Heart left ventricle (tissue), 16 donors: ENCODE measurements around the gene PLXNB1. TPM values are rescaled to one million over a fixed set of nuclear protein-coding genes. Genes with fewer than 3 reads are reported as not detected.

Source experiments
- ATAC-seq, 4 donors: fragments of 200-7000 bp; cut with Tn5 transposase; one replicate each; pipeline ENCODE4 v1.9.1; 2020 to 2022; ENCODE audit warnings: moderate library complexity in 4 of 4, mild to moderate bottlenecking in 3 of 4, moderate number of reproducible peaks in 1 of 4
- DNase-seq, 5 donors: peaks; one replicate each; pipeline ENCODE4 v3.0.0-alpha.2; 2020
- H3K27ac ChIP-seq, 12 donors: fragments of 200-600 bp; sonication (generic) in 4 of 12; one replicate each; pipeline versions ENCODE4 v1.5.0 to v1.8.0; 2016 to 2022; ENCODE audit warnings: mild to moderate bottlenecking in 2 of 12
- H3K27me3 ChIP-seq, 9 donors: fragments of 200-600 bp; sonication (generic) in 2 of 9; one replicate each; pipeline versions ENCODE4 v1.5.1 to v1.8.0; 2016 to 2022; ENCODE audit warnings: mild to moderate bottlenecking in 3 of 9
- H3K36me3 ChIP-seq, 9 donors: fragments of 200-600 bp; sonication (generic) in 2 of 9; one replicate each; pipeline versions ENCODE4 v1.5.0 to v1.8.0; 2018 to 2022; ENCODE audit warnings: mild to moderate bottlenecking in 2 of 9
- H3K4me1 ChIP-seq, 12 donors: fragments of 200-600 bp; sonication (generic) in 4 of 12; one replicate each; pipeline versions ENCODE4 v1.5.0 to v1.8.0; 2016 to 2022; ENCODE audit warnings: mild to moderate bottlenecking in 3 of 12
- H3K4me3 ChIP-seq, 12 donors: fragments of 200-600 bp; sonication (generic) in 4 of 12; one replicate each; pipeline versions ENCODE4 v1.5.0 to v1.8.0; 2017 to 2022; ENCODE audit warnings: mild to moderate bottlenecking in 9 of 12, moderate library complexity in 4 of 12
- H3K9me3 ChIP-seq, 12 donors: fragments of 200-600 bp; sonication (generic) in 4 of 12; one replicate each; pipeline versions ENCODE4 v1.5.0 to v1.8.0; 2016 to 2022; ENCODE audit warnings: mild to moderate bottlenecking in 1 of 12
- POLR2A ChIP-seq, 2 donors: fragments of 450-650 bp; IDR thresholded peaks; one replicate each; pipeline ENCODE4 v1.6.1; 2017; ENCODE audit warnings: antibody characterized with exemption in 2 of 2, mild to moderate bottlenecking in 2 of 2, moderate library complexity in 2 of 2
- WGBS, 4 donors: extraction: QIAGEN DNeasy Blood & Tissue Kit in 2 of 4; methylation state at CpG; one replicate each; pipeline versions ENCODE4 v1.1.5 to v1.1.7; 2013 to 2018; 5-methylcytosine and 5-hydroxymethylcytosine counted together
- intact Hi-C, 10 donors: fragments of 100-400 bp; cut with DNase I; formaldehyde crosslinking; loops; one replicate each; pipeline versions ENCODE4 v1.11.1 to v1.14.2; 2022
- polyA plus RNA-seq, 2 donors: library from polyadenylated mRNA; stranded (reverse); fragments of 200-250 nt; gene quantifications; one replicate each; pipeline ENCODE4 v1.2.3, GENCODE V29; 2013
- total RNA-seq, 9 donors: library from RNA; depleted of rRNA in 2 of 9; stranded (reverse); fragments of >200 nt in 2 of 9; fragmentation: NEBNext Ultra II Directional in 3 of 9; extraction: Animal tissue kit (Norgen Biotek cat#: 25700) in 3 of 9; gene quantifications; one replicate each; pipeline versions ENCODE4 v1.1.0 to v1.2.4, GENCODE V29; 2016 to 2023
- TF ChIP-seq, protein P1 (sequence below), 12 donors: fragments of 200-600 bp; sonication (generic) in 4 of 12; IDR thresholded peaks; one replicate each; pipeline versions ENCODE4 v1.5.0 to v1.8.0; 2018 to 2022; ENCODE audit warnings: antibody characterized with exemption in 12 of 12, mild to moderate bottlenecking in 5 of 12
- donor health status: ischemic (EF 13 %, LVEDD 7.1; RV severe dilation, severe dysfunction).
- donor health status: healthy with polysubstance abuse.
- donor health status: DM: no; HTN: yes; CAD: no.
- donor health status: DM: no; HTN: no; CAD: no.
- donor health status: ischemic (EF 25% LVEDD 6.9; RV normal size, moderate dysfunction).
- donor health status: ischemic (EF 25% LVEDD 5.7; RV mildly dilated, moderate dysfunction).
- donor health status: healthy.
- donor health status: DM: yes; HTN: yes; CAD: no.
- donor health status: ischemic (EF 35%, LVEDD 5.7; RV mildly dilated, moderate dysfunction).
- donor health status: nonischemic (EF 11% LVEDD 7.7; RV severe dilation, severe dysfunction).
- donor health status: DM: yes; HTN: yes; CAD: no.
- donor health status: PGD.
- donor health status: ischemic (EF 29% LVEDD 5.4; RV normal size, mild dysfunction).
- donor health status: nonischemic (EF 23%, LVEDD 6.1; RV moderate dilation, normal function).

The PLXNB1 gene
- total and polyA plus RNA-seq, 11 donors: 28.0 to 71.8 (median 46.4) TPM

DNA sequence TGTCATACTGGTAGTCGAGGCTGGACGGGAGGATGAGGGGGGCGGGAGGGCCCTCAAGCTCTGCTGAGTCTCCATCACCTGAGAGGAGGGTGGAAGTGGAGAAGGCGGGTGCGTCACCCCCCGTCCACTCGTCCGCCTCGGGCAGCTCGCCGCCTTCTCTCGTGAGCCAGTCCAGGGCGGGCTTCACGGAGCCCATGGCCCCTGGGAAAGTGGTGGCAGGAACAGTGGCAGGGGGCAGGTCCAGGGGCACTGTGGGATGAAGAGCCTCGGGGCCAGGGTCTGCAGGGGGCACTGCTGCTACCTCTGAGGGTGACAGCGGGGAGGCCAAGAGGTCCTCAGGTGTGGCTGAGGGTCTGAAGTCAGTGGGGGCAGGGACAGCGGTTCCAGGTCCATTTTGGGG, 10.3 kb downstream of the PLXNB1 start:
- TF ChIP-seq POLR2A (IDR thresholded peaks at IDR 0.05): no peak
- TF ChIP-seq, protein P1, sequence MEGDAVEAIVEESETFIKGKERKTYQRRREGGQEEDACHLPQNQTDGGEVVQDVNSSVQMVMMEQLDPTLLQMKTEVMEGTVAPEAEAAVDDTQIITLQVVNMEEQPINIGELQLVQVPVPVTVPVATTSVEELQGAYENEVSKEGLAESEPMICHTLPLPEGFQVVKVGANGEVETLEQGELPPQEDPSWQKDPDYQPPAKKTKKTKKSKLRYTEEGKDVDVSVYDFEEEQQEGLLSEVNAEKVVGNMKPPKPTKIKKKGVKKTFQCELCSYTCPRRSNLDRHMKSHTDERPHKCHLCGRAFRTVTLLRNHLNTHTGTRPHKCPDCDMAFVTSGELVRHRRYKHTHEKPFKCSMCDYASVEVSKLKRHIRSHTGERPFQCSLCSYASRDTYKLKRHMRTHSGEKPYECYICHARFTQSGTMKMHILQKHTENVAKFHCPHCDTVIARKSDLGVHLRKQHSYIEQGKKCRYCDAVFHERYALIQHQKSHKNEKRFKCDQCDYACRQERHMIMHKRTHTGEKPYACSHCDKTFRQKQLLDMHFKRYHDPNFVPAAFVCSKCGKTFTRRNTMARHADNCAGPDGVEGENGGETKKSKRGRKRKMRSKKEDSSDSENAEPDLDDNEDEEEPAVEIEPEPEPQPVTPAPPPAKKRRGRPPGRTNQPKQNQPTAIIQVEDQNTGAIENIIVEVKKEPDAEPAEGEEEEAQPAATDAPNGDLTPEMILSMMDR (IDR thresholded peaks at IDR 0.05): no peak
- intact Hi-C loops: no loop called here
- no peak for ATAC-seq
- H3K27me3 ChIP-seq: no peaks in the 10 kb centered on the region
- H3K36me3 ChIP-seq: peaks cover 0 to 53% (median 25%) of the 10 kb centered on the region in 9 donors
- H3K4me1 ChIP-seq: peaks cover 0 to 34% (median 2%) of the 10 kb centered on the region in 12 donors
- no peaks in the 10 kb centered on the region for H3K9me3 ChIP-seq
- H3K4me3 ChIP-seq: no peak overlapping the region
- peak in 1 of 5 donors; percentile 41 for DNase-seq
- no peak overlapping the region for H3K27ac ChIP-seq
- 90 to 92% (median 91%) methylated on average over 17 of the region's 17 CpGs for WGBS, 4 donors

DNA sequence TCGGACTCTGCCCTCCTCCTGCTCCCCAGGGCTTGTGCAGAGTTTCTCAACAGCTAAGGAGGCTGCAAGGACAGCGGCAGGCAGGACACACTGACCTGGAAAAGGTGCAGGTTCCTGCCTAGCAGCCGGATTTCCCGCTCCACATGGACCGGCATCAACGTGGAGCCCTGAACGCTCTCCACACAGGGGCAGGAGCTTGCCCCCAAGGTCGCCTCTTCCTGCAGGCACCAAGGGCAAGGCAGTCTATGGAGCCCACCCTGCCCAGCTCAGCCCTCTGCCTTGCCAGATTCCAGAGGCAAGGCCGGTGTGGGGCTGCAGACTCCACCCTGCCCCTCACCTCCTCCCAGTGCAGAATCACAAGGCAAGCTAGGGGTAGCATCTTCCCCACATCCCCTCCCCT, 10.7 kb downstream of the PLXNB1 start:
- 90 to 94% (median 91%) methylated on average over 7 to 9 of the region's 9 CpGs for WGBS, 4 donors
- ATAC-seq (no peak), DNase-seq (peak in 1 of 5 donors; percentile 17)
- no peaks in the 10 kb centered on the region for H3K9me3 ChIP-seq
- no peak overlapping the region for H3K4me3 ChIP-seq
- no peaks in the 10 kb centered on the region for H3K27me3 ChIP-seq
- H3K4me1 ChIP-seq: peaks cover 0 to 30% (median 0%) of the 10 kb centered on the region in 12 donors
- TF ChIP-seq, protein P1 (IDR thresholded peaks at IDR 0.05): no peak
- no peak for TF ChIP-seq POLR2A (IDR thresholded peaks at IDR 0.05)
- H3K36me3 ChIP-seq: peaks cover 0 to 57% (median 29%) of the 10 kb centered on the region in 9 donors
- intact Hi-C loops: no loop called here
- H3K27ac ChIP-seq: no peak overlapping the region

DNA sequence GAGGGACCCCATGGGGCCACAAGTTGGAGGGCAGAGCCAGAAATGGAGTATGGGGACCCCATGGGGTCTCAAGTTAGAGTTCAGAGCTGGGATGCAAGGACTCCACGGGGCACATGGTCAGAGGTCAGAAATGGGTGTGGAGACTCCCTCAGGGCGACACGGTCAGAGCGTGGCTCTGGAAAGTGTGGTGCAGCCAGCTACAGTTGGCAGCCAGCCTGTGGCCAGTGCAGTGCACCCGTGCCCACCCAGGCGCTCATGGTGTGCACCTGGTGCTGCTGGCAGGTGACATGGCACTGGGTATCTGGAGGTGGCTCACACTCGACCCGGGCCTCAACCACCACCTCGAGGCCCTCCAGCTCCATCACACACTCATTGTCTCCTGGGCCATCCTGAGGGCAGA, 11.2 kb downstream of the PLXNB1 start:
- intact Hi-C loops: no loop called here
- no peaks in the 10 kb centered on the region for H3K9me3 ChIP-seq
- TF ChIP-seq, protein P1 (IDR thresholded peaks at IDR 0.05): no peak
- no peak for TF ChIP-seq POLR2A (IDR thresholded peaks at IDR 0.05)
- peaks cover 0 to 25% (median 0%) of the 10 kb centered on the region in 12 donors for H3K4me1 ChIP-seq
- ATAC-seq: no peak
- H3K27ac ChIP-seq: no peak overlapping the region
- DNase-seq: peak in 2 of 5 donors; percentile 7 to 46
- WGBS, 4 donors: 61 to 93% (median 88%) methylated on average over 5 to 9 of the region's 9 CpGs
- H3K27me3 ChIP-seq: no peaks in the 10 kb centered on the region
- peaks cover 0 to 62% (median 32%) of the 10 kb centered on the region in 9 donors for H3K36me3 ChIP-seq
- H3K4me3 ChIP-seq: no peak overlapping the region

DNA sequence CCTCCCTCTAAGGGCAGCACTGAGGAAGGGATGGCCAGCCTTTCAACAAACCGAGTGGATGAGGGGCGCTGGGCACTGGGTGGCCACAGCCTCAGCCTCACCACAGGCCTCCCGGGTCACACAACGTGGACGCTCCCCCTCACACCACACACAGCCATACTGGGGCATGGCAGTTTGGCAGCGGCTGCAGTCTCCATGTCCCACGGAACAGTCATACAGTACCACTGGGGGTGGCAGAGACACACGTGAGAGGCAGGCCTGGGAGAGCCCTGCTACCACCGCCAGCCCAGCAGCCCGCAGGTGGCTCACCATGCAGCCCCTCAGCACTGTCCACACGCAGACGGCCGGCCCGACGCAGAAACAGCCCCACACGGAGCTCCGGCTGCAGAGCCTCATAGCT, 11.7 kb downstream of the PLXNB1 start:
- DNase-seq (peak in 2 of 5 donors; percentile 4 to 35), ATAC-seq (no peak)
- WGBS, 4 donors: 93% methylated on average over 16 to 17 of the region's 17 CpGs
- H3K36me3 ChIP-seq: peaks cover 0 to 66% (median 36%) of the 10 kb centered on the region in 9 donors
- H3K4me3 ChIP-seq: no peak overlapping the region
- H3K27ac ChIP-seq: no peak overlapping the region
- TF ChIP-seq, protein P1 (IDR thresholded peaks at IDR 0.05): no peak
- no peak for TF ChIP-seq POLR2A (IDR thresholded peaks at IDR 0.05)
- no peaks in the 10 kb centered on the region for H3K9me3 ChIP-seq
- intact Hi-C loops: no loop called here
- H3K27me3 ChIP-seq: no peaks in the 10 kb centered on the region
- peaks cover 0 to 19% (median 0%) of the 10 kb centered on the region in 12 donors for H3K4me1 ChIP-seq
